Activated CD8-positive, alpha-beta memory T cell treated with anti-CD3 and anti-CD28 coated beads for 4 hours (primary cell): Measurements from ENCODE around the gene WDR46.

ENCODE experiments used
- DNase-seq, 2 donors: peaks; one replicate each; pipeline ENCODE4 v3.0.0-alpha.2; 2020; ENCODE audit warnings: low read depth in 2 of 2

The WDR46 gene

GRCh38 chr6:33288921-33289783 lies at the start of gene WDR46, which contains the start of gene PFDN6:
Gene WDR46 (minus strand): TSS chr6:33289239. CDS start chr6:33289170, 69 bp downstream.
Gene PFDN6 (plus strand): TSS chr6:33289601. CDS start chr6:33289857, 256 bp downstream.
- peak; percentile 61 to 75 for DNase-seq

- no peak for DNase-seq
Measured at GRCh38 chr6:33336495-33336894, 47.5 kb upstream of the WDR46 start.

GRCh38 chr6:33335916-33336315 lies 46.9 kb upstream of the WDR46 start:
- no peak for DNase-seq

- DNase-seq: no peak
Measured at GRCh38 chr6:33333666-33334065, 44.6 kb upstream of the WDR46 start.

GRCh38 chr6:33330736-33331135 lies 41.7 kb upstream of the WDR46 start:
- no peak for DNase-seq

- DNase-seq: no peak
Measured at GRCh38 chr6:33329058-33329457, 40.0 kb upstream of the WDR46 start.

- DNase-seq: no peak
Measured at GRCh38 chr6:33324125-33324524, 35.1 kb upstream of the WDR46 start.

- no peak for DNase-seq
Measured at GRCh38 chr6:33323623-33323948, 34.5 kb upstream of the WDR46 start.

GRCh38 chr6:33321227-33321626 lies 32.2 kb upstream of the WDR46 start:
- DNase-seq: no peak

GRCh38 chr6:33320315-33321181 lies 31.5 kb upstream of the WDR46 start:
- DNase-seq: no peak

GRCh38 chr6:33319939-33320314 lies 30.9 kb upstream of the WDR46 start:
- no peak for DNase-seq

GRCh38 chr6:33318426-33319073 lies 29.5 kb upstream of the WDR46 start:
- no peak for DNase-seq

GRCh38 chr6:33317669-33318425 lies 28.8 kb upstream of the WDR46 start, which contains the start of gene ZBTB22:
Gene ZBTB22 (minus strand): TSS chr6:33317744. CDS start chr6:33316916, 828 bp downstream.
- DNase-seq: peak; percentile 88

- DNase-seq: peak in 1 of 2 donors; percentile 57
Measured at GRCh38 chr6:33317419-33317668, 28.3 kb upstream of the WDR46 start.

GRCh38 chr6:33316603-33317418 lies 27.8 kb upstream of the WDR46 start:
- DNase-seq: no peak

GRCh38 chr6:33315793-33316602 lies 27.0 kb upstream of the WDR46 start:
- DNase-seq: no peak

GRCh38 chr6:33314943-33315792 lies 26.1 kb upstream of the WDR46 start:
- DNase-seq: no peak

- peak in 1 of 2 donors; percentile 50 for DNase-seq
Measured at GRCh38 chr6:33314515-33314942, 25.5 kb upstream of the WDR46 start.
